Prostate gland (tissue), 2 donors: ENCODE measurements around the gene PHF10.

ENCODE experiments used
- POLR2AphosphoS5 ChIP-seq: sonication (generic); formaldehyde crosslinking; IDR thresholded peaks from one replicate; pipeline ENCODE4 v1.6.1; 2017; ENCODE audit warnings: antibody characterized with exemption
- TF ChIP-seq, protein P1 (sequence below), 4 experiments: fragments of 200-600 bp in 2 of 4; fragments of 450-650 bp in 2 of 4; sonication (generic) in 2 of 4; IDR thresholded peaks; 1 replicate in 3 of 4; 2 replicates in 1 of 4; pipeline ENCODE4 v1.5.1; 2016 to 2019; ENCODE audit warnings: antibody characterized with exemption in 4 of 4, mild to moderate bottlenecking in 2 of 4, moderate library complexity in 2 of 4

DNA sequence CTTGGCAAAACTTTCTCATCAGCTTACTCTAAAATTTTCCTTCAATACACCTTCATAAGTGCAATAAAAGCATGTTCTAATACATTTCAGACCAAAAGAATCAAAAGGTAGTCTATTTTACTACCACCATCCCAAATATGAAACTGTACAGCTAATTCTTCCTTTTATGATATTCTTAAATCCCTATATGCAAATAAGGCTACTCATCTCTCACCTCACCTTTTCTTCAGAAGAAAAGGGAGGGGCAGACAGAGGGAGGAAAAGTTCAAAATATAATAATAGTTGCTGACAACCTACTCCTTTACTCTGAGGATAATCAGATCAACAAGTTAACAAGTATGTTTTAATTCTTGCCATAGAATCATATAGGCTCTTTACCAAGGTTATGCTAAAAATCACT is 15.0 kb downstream of the PHF10 start:
- TF ChIP-seq, protein P1, sequence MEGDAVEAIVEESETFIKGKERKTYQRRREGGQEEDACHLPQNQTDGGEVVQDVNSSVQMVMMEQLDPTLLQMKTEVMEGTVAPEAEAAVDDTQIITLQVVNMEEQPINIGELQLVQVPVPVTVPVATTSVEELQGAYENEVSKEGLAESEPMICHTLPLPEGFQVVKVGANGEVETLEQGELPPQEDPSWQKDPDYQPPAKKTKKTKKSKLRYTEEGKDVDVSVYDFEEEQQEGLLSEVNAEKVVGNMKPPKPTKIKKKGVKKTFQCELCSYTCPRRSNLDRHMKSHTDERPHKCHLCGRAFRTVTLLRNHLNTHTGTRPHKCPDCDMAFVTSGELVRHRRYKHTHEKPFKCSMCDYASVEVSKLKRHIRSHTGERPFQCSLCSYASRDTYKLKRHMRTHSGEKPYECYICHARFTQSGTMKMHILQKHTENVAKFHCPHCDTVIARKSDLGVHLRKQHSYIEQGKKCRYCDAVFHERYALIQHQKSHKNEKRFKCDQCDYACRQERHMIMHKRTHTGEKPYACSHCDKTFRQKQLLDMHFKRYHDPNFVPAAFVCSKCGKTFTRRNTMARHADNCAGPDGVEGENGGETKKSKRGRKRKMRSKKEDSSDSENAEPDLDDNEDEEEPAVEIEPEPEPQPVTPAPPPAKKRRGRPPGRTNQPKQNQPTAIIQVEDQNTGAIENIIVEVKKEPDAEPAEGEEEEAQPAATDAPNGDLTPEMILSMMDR (IDR thresholded peaks at IDR 0.05): no peak
- no peak for TF ChIP-seq POLR2AphosphoS5
